Mesodermal cell (in vitro differentiated cells): ENCODE measurements around the gene CNGB1.
"Not testable (repeated sequence)": the region's sequence is repeated elsewhere in the genome, so short reads cannot be mapped to it uniquely, and the experiment has no call there.

ENCODE experiments used
- H3K27ac ChIP-seq: 2 replicates; pipeline ENCODE4 v1.7.0; 2013; ENCODE audit warnings: mild to moderate bottlenecking, low read depth, low read length, moderate library complexity; ENCODE audit not compliant: severe bottlenecking
- H3K36me3 ChIP-seq: 2 replicates; pipeline ENCODE4 v1.7.1; 2013; ENCODE audit warnings: mild to moderate bottlenecking, low read length, moderate library complexity; ENCODE audit not compliant: control insufficient read depth, insufficient read depth
- H3K4me1 ChIP-seq: one replicate; pipeline ENCODE4 v1.7.1; 2013; ENCODE audit warnings: mild to moderate bottlenecking, low read length; ENCODE audit not compliant: insufficient read depth, control insufficient read depth, poor library complexity, severe bottlenecking
- H3K4me3 ChIP-seq: 2 replicates; pipeline ENCODE4 v1.7.0; 2013; ENCODE audit warnings: low read length, control low read depth, mild to moderate bottlenecking; ENCODE audit not compliant: insufficient read depth, poor library complexity, severe bottlenecking; ENCODE audit errors: extremely low read depth
- H3K9me3 ChIP-seq: 2 replicates; pipeline ENCODE4 v1.7.1; 2013; ENCODE audit warnings: mild to moderate bottlenecking, low read length, moderate library complexity; ENCODE audit not compliant: control insufficient read depth
- WGBS, 2 experiments: methylation state at CpG; one replicate each; pipeline ENCODE4 v1.1.5; 2013; ENCODE audit warnings: missing lambda C conversion rate in 2 of 2; ENCODE audit not compliant: insufficient coverage in 2 of 2; 5-methylcytosine and 5-hydroxymethylcytosine counted together

CNGB1 gene

DNA sequence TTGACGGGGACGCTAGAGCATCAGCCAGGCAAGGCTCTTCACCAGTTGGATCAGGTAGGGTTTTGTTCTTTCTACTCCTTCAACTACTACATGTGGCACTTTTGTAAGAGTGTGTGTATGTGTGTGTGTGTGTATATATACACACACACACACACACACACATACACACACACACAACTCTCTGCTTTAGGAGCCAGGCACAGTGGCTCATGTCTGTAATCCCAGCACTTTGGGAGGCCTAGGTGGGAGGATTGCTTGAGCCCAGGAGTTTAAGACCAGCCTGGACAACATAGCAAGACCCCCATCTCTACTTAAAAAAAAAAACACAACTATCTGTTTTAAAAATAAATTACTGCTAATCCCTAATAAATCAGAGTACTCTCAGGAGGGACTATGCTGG is 53.4 kb downstream of the CNGB1 start:
- H3K4me3 ChIP-seq, H3K9me3 ChIP-seq, H3K4me1 ChIP-seq, H3K27ac ChIP-seq, H3K36me3 ChIP-seq: not testable (repeated sequence)
- WGBS, 2 experiments: 82% methylated on average over 2 of the region's 2 CpGs; no CpG with 5 or more reads in 1 of the 2 experiments

DNA sequence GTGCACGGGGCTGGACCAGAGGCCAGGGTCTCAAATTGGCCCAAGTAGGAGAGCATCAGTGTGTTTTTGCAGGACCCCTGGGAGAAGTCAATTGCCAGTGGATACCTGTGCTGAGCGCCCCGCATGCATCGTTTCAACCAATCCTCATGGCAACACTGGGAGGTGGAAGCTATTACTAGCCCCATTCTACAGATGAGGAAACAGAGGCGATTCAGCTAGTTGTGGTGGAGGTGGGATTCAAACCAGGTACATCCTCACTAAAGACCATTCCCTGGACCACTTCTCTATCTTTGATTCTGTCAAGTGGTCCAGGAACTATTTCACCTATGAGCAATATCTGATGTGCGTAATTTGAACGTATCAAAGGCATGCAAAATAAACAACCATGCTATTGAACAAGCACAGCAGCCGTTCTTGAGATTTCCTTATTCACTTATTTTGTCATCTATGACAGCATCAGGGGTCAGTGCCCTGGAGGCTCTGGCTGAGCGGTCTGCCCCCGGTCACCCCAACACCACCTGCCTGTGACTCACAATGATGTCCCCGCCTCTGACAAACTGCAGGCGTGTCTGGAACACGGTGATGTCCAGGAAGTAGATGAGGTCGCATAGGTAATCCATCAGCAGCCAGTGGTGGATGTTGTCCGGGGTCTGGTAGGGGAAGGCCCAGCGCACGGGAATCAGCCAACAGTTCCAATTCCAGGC is 54.0 kb downstream of the CNGB1 start:
- Histone ChIP-seq H3K27ac (no peak overlapping the region), H3K4me3 (no peak overlapping the region), H3K9me3 (no peaks in the 10 kb centered on the region), H3K36me3 (no peaks in the 10 kb centered on the region), H3K4me1 (peaks cover 3% of the 10 kb centered on the region)
- WGBS, 2 experiments: 83 to 89% methylated on average over 10 to 15 of the region's 17 CpGs

DNA sequence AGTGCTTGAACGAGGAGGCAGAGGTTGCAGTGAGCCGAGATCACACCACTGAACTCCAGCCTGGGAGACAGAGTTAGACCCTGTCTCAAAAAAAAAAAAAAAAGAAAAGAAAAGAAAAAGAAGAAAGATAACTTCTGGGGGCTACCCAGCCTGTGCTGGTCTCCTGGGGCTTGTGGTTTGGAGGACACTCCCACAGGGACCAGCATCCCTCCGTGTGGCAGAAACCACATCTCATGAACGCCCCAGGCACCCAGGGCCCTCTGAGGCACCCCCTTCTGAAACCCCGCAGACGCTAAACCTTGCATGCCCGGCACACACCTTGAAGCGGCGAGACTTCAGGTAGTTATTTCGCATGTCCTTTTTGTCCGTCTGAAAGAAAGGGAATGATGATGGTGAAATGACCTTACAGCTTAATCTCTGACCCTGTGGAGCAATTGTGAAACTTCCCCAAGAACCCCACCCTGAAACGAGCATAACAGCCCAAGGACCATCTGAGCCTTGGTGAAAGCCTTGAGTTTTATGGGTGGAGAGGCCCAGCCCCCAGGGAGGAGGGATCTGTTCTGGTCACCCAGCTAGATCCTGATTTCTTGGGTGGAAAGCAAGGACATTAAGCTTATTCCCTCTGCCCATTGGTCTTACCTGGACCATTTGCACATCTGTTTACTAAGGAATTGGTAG is 55.0 kb downstream of the CNGB1 start:
- Histone ChIP-seq H3K9me3 (no peaks in the 10 kb centered on the region), H3K4me1 (peaks cover 3% of the 10 kb centered on the region), H3K36me3 (no peaks in the 10 kb centered on the region), H3K4me3 (no peak overlapping the region), H3K27ac (no peak overlapping the region)
- WGBS, 2 experiments: 90 to 98% methylated on average over 7 to 11 of the region's 12 CpGs

DNA sequence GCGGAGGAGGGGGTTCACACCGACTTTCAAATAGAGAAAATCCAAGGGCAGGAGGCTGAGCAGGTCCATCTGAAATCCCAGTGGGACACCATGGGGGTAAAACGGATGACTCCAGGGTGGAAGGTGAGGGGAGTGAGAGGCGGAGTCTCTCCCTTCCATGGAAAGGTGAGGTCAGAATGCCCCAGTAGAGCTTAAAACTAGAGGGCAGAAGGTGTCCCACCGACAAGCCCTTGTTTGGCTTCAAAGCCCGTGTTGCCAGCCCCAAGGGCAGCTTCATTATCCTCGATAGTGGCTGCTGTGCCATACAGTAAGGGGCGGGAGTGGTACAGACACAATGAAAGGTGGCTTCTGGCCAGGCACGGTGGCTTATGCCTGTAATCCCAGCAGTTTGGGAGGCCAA is 55.7 kb downstream of the CNGB1 start:
- Histone ChIP-seq H3K36me3 (no peaks in the 10 kb centered on the region), H3K9me3 (no peaks in the 10 kb centered on the region), H3K4me3 (no peak overlapping the region), H3K27ac (no peak overlapping the region), H3K4me1 (peaks cover 3% of the 10 kb centered on the region)
- whole genome bisulfite sequencing, 2 experiments: 84 to 85% methylated on average over 9 of the region's 9 CpGs

DNA sequence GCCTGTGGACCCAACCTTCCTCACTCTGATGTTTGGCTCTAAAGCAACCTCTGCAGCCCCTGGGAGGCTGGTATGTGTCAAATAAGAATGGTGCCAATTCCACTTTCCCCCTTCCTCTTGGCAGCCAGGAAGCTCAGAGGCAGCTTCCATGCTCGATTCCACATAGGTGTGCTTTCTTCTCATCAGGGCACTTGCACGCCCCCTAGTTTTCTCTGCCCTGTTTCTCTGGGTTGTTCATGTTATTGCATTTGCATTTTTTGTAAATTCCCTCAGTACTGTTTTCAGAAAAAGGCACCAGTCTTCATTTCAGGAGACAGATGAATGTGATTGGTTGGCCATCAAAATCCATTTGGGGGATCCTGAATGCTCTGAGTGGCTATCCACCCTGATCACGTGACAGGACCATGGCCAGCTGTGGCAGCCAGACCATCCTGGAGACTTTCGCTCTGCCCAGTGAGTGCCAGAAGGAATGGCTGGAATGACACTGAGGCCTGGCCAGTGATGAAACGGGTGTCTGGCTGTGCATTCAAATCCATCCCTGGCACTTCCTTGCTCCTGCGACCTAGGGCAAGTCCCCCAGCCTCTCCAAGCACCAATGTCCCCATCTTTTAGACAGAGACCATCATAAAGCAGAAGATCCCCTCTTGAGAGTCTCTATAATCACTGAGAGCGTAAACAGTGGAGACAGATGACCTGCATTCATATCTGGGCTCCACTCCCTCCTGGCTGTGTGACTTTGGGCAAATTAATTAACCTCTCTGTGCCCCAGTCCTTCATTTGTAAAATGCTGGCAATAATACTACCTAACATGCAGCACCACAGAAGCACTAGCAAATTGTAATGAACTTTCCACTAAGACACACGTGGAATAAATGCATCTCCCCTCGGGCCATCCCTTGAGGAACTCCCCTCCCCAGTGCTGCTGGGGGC is 56.4 kb downstream of the CNGB1 start:
- Histone ChIP-seq H3K4me1 (peaks cover 3% of the 10 kb centered on the region), H3K27ac (no peak overlapping the region), H3K36me3 (no peaks in the 10 kb centered on the region), H3K4me3 (no peak overlapping the region), H3K9me3 (no peaks in the 10 kb centered on the region)
- 83 to 89% methylated on average over 7 of the region's 9 CpGs for WGBS, 2 experiments

DNA sequence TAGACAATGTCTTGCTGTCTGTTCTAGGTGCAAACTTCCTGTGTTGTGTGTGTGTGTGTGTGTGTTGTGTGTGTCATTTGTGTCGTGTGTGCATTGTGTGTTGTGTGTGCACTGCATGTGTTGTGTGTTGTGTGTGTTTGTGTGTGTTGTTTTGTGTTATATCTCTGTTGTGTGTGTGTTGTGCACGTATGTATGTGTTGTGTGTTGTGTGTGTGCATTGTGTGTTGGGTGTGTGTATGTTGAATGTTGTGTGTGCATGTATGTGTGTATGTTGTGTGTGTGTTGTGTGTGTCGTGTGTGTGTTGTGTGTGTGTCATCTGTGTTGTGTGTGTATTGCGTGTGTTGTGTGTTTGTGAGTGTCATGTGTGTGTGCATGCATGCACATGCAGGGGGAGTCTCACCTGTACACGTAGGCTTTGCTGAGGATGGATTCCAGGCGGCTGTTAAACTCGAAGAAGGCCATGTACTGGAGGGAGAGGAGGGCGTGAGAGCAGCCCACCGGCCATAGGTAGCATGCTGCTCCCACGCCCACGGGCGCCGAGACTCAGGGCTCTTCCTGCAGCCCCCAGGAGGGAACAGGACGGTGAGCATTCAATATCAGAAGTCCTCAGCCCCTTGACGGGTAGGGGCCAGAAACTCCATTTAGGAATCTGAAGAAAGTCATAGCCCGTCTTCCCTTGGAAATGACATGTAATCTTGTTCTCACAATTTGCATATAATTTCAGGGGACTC is 58.2 kb downstream of the CNGB1 start:
- no peaks in the 10 kb centered on the region for H3K36me3 ChIP-seq
- 85 to 86% methylated on average over 15 of the region's 16 CpGs for WGBS, 2 experiments
- H3K4me1 ChIP-seq: peaks cover 3% of the 10 kb centered on the region
- H3K9me3 ChIP-seq: no peaks in the 10 kb centered on the region
- no peak overlapping the region for H3K4me3 ChIP-seq
- no peak overlapping the region for H3K27ac ChIP-seq

DNA sequence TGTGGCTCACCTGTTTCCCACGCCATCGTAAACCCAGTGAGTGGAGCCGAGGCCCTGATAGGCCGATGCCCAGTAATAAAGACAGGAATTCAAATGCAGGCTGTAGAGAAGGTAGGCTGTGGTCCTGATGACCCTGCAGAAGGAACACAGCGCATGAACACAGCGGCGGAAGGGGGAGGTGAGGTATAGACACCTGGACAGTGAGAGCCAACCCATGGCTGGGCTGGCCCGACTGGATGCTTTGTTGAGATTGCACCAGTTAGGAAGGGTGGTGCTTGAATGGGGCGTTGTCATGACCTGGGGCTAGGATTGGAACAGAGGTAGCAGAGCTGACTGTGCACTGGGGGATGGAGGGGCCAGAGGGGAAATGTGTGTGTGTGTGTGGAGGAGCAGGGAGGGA is 59.2 kb downstream of the CNGB1 start:
- whole genome bisulfite sequencing, 2 experiments: 88 to 89% methylated on average over 7 to 9 of the region's 9 CpGs
- H3K27ac ChIP-seq: no peak overlapping the region
- H3K36me3 ChIP-seq: no peaks in the 10 kb centered on the region
- no peak overlapping the region for H3K4me3 ChIP-seq
- peaks cover 5% of the 10 kb centered on the region for H3K4me1 ChIP-seq
- no peaks in the 10 kb centered on the region for H3K9me3 ChIP-seq

DNA sequence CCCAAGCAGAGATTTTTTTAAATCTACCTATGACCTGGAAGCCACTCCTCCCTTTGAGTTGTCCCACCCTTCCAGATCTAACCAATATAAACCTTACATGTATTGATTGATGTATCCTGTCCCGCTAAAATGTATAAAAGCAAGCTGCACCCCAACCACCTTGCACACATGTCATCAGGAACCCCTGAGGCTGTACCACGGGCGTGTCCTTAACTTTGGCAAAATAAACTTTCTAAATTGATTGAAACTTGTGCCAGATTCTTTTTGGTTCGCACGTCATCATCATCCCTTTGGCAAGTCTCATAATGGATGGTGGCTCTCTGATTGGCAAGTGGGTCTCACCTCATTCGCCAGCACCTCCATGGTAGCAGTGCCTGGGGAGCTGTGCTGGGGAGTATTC is 60.2 kb downstream of the CNGB1 start:
- Histone ChIP-seq H3K36me3 (no peaks in the 10 kb centered on the region), H3K4me1 (peaks cover 11% of the 10 kb centered on the region), H3K9me3 (no peaks in the 10 kb centered on the region), H3K27ac (no peak overlapping the region), H3K4me3 (no peak overlapping the region)
- WGBS, 2 experiments: 94 to 95% methylated on average over 6 of the region's 6 CpGs

DNA sequence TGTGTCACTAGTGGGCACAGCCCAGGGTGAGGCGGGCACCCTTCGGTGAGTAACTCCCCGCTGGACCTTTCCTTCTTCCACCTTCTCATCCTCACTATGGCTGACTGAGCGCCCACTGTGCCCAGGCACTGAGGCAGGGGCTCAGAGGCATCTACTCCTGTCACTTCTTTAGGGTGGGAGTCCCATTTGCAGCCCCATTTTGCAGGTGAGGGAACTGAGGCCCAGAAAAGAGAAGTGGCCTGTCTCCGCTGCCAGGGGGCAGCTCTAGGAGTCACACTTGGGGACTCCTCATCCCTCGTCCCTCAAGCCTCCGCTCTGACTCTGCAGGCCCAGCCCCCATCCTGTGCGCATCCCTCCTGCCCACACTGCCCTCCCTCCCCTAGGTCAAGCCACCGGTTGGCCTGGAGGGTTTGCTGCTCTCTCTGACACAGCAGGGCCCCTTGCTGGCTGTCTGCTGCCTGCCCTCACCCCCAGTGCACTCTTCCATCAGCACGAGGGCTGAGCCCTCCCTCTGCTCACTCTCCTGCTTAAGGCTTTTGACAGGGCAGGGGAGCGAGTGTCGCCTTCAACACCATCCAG is 62.4 kb downstream of the CNGB1 start:
- Histone ChIP-seq H3K27ac (no peak overlapping the region), H3K36me3 (no peaks in the 10 kb centered on the region), H3K4me1 (peaks cover 11% of the 10 kb centered on the region), H3K4me3 (no peak overlapping the region), H3K9me3 (no peaks in the 10 kb centered on the region)
- 73 to 75% methylated on average over 8 to 10 of the region's 12 CpGs for WGBS, 2 experiments
